ENCODE data around the gene ESCO1.

ESCO1 gene

GRCh38 chr18:21636769-21637168, 36.3 kb upstream of the ESCO1 start:
- H3K9me3 ChIP-seq (replicated peaks in 1 of 2; ENCODE audit: control insufficient read depth in 2 of 2, insufficient read depth in 1 of 2, low read depth in 1 of 2, low read length in 2 of 2), result no peaks in the 10 kb centered on the region
- whole genome bisulfite sequencing, 2 donors (ENCODE audit: extremely low coverage in 2 of 2, insufficient read length in 2 of 2, insufficient replicate concordance in 1 of 2), result no CpG with 5 or more reads among the region's 13 CpGs
- no peak overlapping the region for H3K27ac ChIP-seq (replicated peaks; ENCODE audit: low read length)
- peaks cover 8 to 52% of the 10 kb centered on the region in 2 donors for H3K36me3 ChIP-seq (replicated peaks in 1 of 2; ENCODE audit: control insufficient read depth in 2 of 2, insufficient read depth in 2 of 2, low read length in 2 of 2)
- H3K4me2 ChIP-seq (ENCODE audit: insufficient read depth, low read length, poor library complexity, severe bottlenecking), result no peak overlapping the region
- H4K8ac ChIP-seq (ENCODE audit: low read depth, low read length), result no peak overlapping the region
- no peak overlapping the region for H2AFZ ChIP-seq (ENCODE audit: low read length)
- H2BK15ac ChIP-seq (ENCODE audit: low read length), result no peak overlapping the region
- H3K79me1 ChIP-seq (ENCODE audit: low read depth, low read length), result peaks cover 3% of the 10 kb centered on the region
- H3K18ac ChIP-seq (ENCODE audit: low read length), result no peak overlapping the region
- H2BK5ac ChIP-seq (ENCODE audit: low read length), result no peak overlapping the region
- H2BK120ac ChIP-seq (ENCODE audit: low read depth, low read length), result no peak overlapping the region
- H3K27me3 ChIP-seq (ENCODE audit: control insufficient read depth in 3 of 3, insufficient read depth in 3 of 3, low read depth in 1 of 3, low read length in 3 of 3), result no peaks in the 10 kb centered on the region
- no peak overlapping the region for H4K91ac ChIP-seq (ENCODE audit: low read depth, low read length, poor library complexity)
- H3K23ac ChIP-seq (ENCODE audit: low read depth, low read length, poor library complexity), result no peak overlapping the region
- no peak overlapping the region for H3K4ac ChIP-seq (ENCODE audit: low read length)
- no peak overlapping the region for H2AK5ac ChIP-seq (ENCODE audit: low read depth, low read length)
- H3K4me1 ChIP-seq (ENCODE audit: control insufficient read depth in 2 of 2, insufficient read depth in 1 of 2, low read depth in 1 of 2, low read length in 2 of 2), result no peaks in the 10 kb centered on the region
- no peak overlapping the region for H3K9ac ChIP-seq (ENCODE audit: low read depth, low read length, poor library complexity)
- H3K14ac ChIP-seq (ENCODE audit: low read length), result no peak overlapping the region
- no peak overlapping the region for H3K4me3 ChIP-seq (ENCODE audit: low read length in 2 of 2)
- H2BK12ac ChIP-seq (ENCODE audit: low read length), result no peak overlapping the region
- DNase-seq (ENCODE audit: low spot score), result no peak

- Histone ChIP-seq H3K36me3 (replicated peaks in 1 of 2; ENCODE audit: control insufficient read depth in 2 of 2, insufficient read depth in 2 of 2, low read length in 2 of 2) (peaks cover 12 to 68% of the 10 kb centered on the region in 2 donors), H3K23ac (ENCODE audit: low read depth, low read length, poor library complexity) (no peak overlapping the region), H3K27me3 (ENCODE audit: control insufficient read depth in 3 of 3, insufficient read depth in 3 of 3, low read depth in 1 of 3, low read length in 3 of 3) (no peaks in the 10 kb centered on the region), H3K4me2 (ENCODE audit: insufficient read depth, low read length, poor library complexity, severe bottlenecking) (no peak overlapping the region), H3K14ac (ENCODE audit: low read length) (no peak overlapping the region), H3K4me1 (ENCODE audit: control insufficient read depth in 2 of 2, insufficient read depth in 1 of 2, low read depth in 1 of 2, low read length in 2 of 2) (no peaks in the 10 kb centered on the region), H3K18ac (ENCODE audit: low read length) (no peak overlapping the region), H2BK12ac (ENCODE audit: low read length) (no peak overlapping the region), H3K79me1 (ENCODE audit: low read depth, low read length) (peaks cover 3% of the 10 kb centered on the region), H3K9me3 (replicated peaks in 1 of 2; ENCODE audit: control insufficient read depth in 2 of 2, insufficient read depth in 1 of 2, low read depth in 1 of 2, low read length in 2 of 2) (no peaks in the 10 kb centered on the region), H2AFZ (ENCODE audit: low read length) (no peak overlapping the region), H4K91ac (ENCODE audit: low read depth, low read length, poor library complexity) (no peak overlapping the region), H3K9ac (ENCODE audit: low read depth, low read length, poor library complexity) (no peak overlapping the region), H2BK15ac (ENCODE audit: low read length) (no peak overlapping the region), H2AK5ac (ENCODE audit: low read depth, low read length) (no peak overlapping the region), H3K4me3 (ENCODE audit: low read length in 2 of 2) (no peak overlapping the region), H2BK5ac (ENCODE audit: low read length) (no peak overlapping the region), H2BK120ac (ENCODE audit: low read depth, low read length) (no peak overlapping the region), H3K27ac (replicated peaks; ENCODE audit: low read length) (no peak overlapping the region), H3K4ac (ENCODE audit: low read length) (no peak overlapping the region), H4K8ac (ENCODE audit: low read depth, low read length) (no peak overlapping the region)
- WGBS, 2 donors (ENCODE audit: extremely low coverage in 2 of 2, insufficient read length in 2 of 2, insufficient replicate concordance in 1 of 2), result no CpG with 5 or more reads among the region's 4 CpGs
- DNase-seq (ENCODE audit: low spot score), result no peak
Observed at GRCh38 chr18:21634588-21635199, 34.2 kb upstream of the ESCO1 start.

DNA sequence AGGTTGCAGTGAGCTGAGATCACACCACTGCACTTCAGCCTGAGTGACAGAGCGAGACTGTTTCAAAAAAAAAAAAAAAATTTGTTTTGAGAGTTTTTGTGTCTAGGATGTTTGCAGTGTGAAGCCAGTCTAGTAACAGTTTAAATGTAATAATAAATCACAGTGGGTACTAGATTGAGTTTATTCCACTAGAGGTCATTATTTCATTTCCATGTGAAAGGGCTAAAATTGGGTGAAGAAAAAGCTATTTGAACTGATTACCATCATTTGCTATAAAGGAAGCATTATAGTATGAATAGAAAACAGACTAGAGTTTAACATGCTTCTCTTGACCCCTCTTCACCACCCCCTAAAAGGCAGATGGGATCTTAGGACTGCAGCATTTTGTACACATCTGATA, 31.9 kb upstream of the ESCO1 start:
- Histone ChIP-seq H3K4ac (ENCODE audit: low read length) (no peak overlapping the region), H3K9ac (ENCODE audit: low read depth, low read length, poor library complexity) (no peak overlapping the region), H3K23ac (ENCODE audit: low read depth, low read length, poor library complexity) (no peak overlapping the region), H4K8ac (ENCODE audit: low read depth, low read length) (no peak overlapping the region), H3K4me1 (ENCODE audit: control insufficient read depth in 2 of 2, insufficient read depth in 1 of 2, low read depth in 1 of 2, low read length in 2 of 2) (no peaks in the 10 kb centered on the region), H3K4me2 (ENCODE audit: insufficient read depth, low read length, poor library complexity, severe bottlenecking) (no peak overlapping the region), H3K79me1 (ENCODE audit: low read depth, low read length) (peaks cover 3% of the 10 kb centered on the region), H4K91ac (ENCODE audit: low read depth, low read length, poor library complexity) (no peak overlapping the region), H2BK120ac (ENCODE audit: low read depth, low read length) (no peak overlapping the region), H2BK12ac (ENCODE audit: low read length) (no peak overlapping the region), H2BK5ac (ENCODE audit: low read length) (no peak overlapping the region), H2BK15ac (ENCODE audit: low read length) (no peak overlapping the region), H3K9me3 (replicated peaks in 1 of 2; ENCODE audit: control insufficient read depth in 2 of 2, insufficient read depth in 1 of 2, low read depth in 1 of 2, low read length in 2 of 2) (no peaks in the 10 kb centered on the region), H3K14ac (ENCODE audit: low read length) (no peak overlapping the region), H3K4me3 (ENCODE audit: low read length in 2 of 2) (no peak overlapping the region), H3K18ac (ENCODE audit: low read length) (no peak overlapping the region), H2AK5ac (ENCODE audit: low read depth, low read length) (no peak overlapping the region), H2AFZ (ENCODE audit: low read length) (no peak overlapping the region), H3K36me3 (replicated peaks in 1 of 2; ENCODE audit: control insufficient read depth in 2 of 2, insufficient read depth in 2 of 2, low read length in 2 of 2) (peaks cover 14 to 84% of the 10 kb centered on the region in 2 donors), H3K27ac (replicated peaks; ENCODE audit: low read length) (no peak overlapping the region), H3K27me3 (ENCODE audit: control insufficient read depth in 3 of 3, insufficient read depth in 3 of 3, low read depth in 1 of 3, low read length in 3 of 3) (no peaks in the 10 kb centered on the region)
- no peak for DNase-seq (ENCODE audit: low spot score)
- WGBS, 2 donors (ENCODE audit: extremely low coverage in 2 of 2, insufficient read length in 2 of 2, insufficient replicate concordance in 1 of 2), result no CpG with 5 or more reads among the region's 1 CpG

DNA sequence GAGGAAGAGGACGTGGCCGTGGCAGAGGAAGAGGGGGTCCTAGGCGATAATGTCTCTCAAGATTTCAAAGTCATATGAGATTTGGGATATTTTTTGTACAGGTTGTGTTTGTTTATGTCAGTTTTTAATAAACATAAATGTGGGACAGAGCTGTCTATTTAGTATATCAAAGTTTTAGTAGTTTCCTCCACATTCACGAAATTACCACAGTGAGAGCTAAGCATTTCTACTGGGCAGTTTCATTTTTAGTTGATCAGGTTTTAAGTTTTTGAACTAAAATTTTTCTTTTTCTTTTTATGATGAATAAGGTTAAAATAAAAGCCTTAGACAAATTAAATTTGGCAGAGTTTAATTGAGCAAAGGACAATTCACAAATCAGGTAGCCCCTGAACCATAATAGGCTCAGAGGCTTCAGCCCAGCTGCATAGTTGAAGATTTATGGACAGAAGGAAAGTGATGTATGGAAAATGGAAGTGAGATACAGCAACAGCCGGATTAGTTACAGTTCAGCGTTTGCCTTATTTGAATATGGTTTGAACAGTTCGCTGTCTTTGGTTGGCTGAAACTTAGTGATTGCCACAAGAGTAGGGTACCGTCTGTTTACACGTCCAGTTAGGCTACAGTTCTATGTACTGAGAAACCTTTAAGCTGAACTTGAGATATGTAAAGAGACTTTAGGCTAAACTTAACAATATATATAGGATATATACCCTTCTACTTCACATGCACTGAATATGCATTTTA, 28.8 kb upstream of the ESCO1 start:
- no peak overlapping the region for H2BK15ac ChIP-seq (ENCODE audit: low read length)
- no peak overlapping the region for H2BK5ac ChIP-seq (ENCODE audit: low read length)
- H3K36me3 ChIP-seq (replicated peaks in 1 of 2; ENCODE audit: control insufficient read depth in 2 of 2, insufficient read depth in 2 of 2, low read length in 2 of 2), result peaks cover 13 to 98% of the 10 kb centered on the region in 2 donors
- no peak overlapping the region for H3K9ac ChIP-seq (ENCODE audit: low read depth, low read length, poor library complexity)
- WGBS, 2 donors (ENCODE audit: extremely low coverage in 2 of 2, insufficient read length in 2 of 2, insufficient replicate concordance in 1 of 2), result no CpG with 5 or more reads among the region's 9 CpGs
- no peak overlapping the region for H3K27ac ChIP-seq (replicated peaks; ENCODE audit: low read length)
- H3K4me3 ChIP-seq (ENCODE audit: low read length in 2 of 2), result no peak overlapping the region
- no peak for DNase-seq (ENCODE audit: low spot score)
- H3K23ac ChIP-seq (ENCODE audit: low read depth, low read length, poor library complexity), result no peak overlapping the region
- no peak overlapping the region for H4K91ac ChIP-seq (ENCODE audit: low read depth, low read length, poor library complexity)
- no peak overlapping the region for H2AK5ac ChIP-seq (ENCODE audit: low read depth, low read length)
- H2AFZ ChIP-seq (ENCODE audit: low read length), result no peak overlapping the region
- no peak overlapping the region for H2BK12ac ChIP-seq (ENCODE audit: low read length)
- no peak overlapping the region for H2BK120ac ChIP-seq (ENCODE audit: low read depth, low read length)
- no peak overlapping the region for H4K8ac ChIP-seq (ENCODE audit: low read depth, low read length)
- H3K18ac ChIP-seq (ENCODE audit: low read length), result no peak overlapping the region
- H3K27me3 ChIP-seq (ENCODE audit: control insufficient read depth in 3 of 3, insufficient read depth in 3 of 3, low read depth in 1 of 3, low read length in 3 of 3), result no peaks in the 10 kb centered on the region
- H3K14ac ChIP-seq (ENCODE audit: low read length), result no peak overlapping the region
- no peaks in the 10 kb centered on the region for H3K9me3 ChIP-seq (replicated peaks in 1 of 2; ENCODE audit: control insufficient read depth in 2 of 2, insufficient read depth in 1 of 2, low read depth in 1 of 2, low read length in 2 of 2)
- H3K4me1 ChIP-seq (ENCODE audit: control insufficient read depth in 2 of 2, insufficient read depth in 1 of 2, low read depth in 1 of 2, low read length in 2 of 2), result no peaks in the 10 kb centered on the region
- peaks cover 5% of the 10 kb centered on the region for H3K79me1 ChIP-seq (ENCODE audit: low read depth, low read length)
- H3K4ac ChIP-seq (ENCODE audit: low read length), result no peak overlapping the region
- no peak overlapping the region for H3K4me2 ChIP-seq (ENCODE audit: insufficient read depth, low read length, poor library complexity, severe bottlenecking)
